HG02970 (cell line): ENCODE data around the gene ZNF212.
"Not testable (repeated sequence)": the region's sequence is repeated elsewhere in the genome, so short reads cannot be mapped to it uniquely, and the experiment has no call there.

Source experiments
- ATAC-seq: cut with Tn5 transposase; IDR thresholded peaks from one replicate; pipeline ENCODE4 v1.9.1; 2021; ENCODE audit warnings: mild to moderate bottlenecking, moderate library complexity, moderate number of reproducible peaks; ENCODE audit not compliant: unreplicated experiment, low FRiP score

The ZNF212 gene

GRCh38 chr7:149218469-149219420 is 20.7 kb upstream of the ZNF212 start:
- no peak for ATAC-seq

- no peak for ATAC-seq
Measured at GRCh38 chr7:149220534-149220933, 18.9 kb upstream of the ZNF212 start.

GRCh38 chr7:149223176-149223575 is 16.3 kb upstream of the ZNF212 start:
- ATAC-seq: no peak

- no peak for ATAC-seq
Measured at GRCh38 chr7:149223761-149224160, 15.7 kb upstream of the ZNF212 start.

GRCh38 chr7:149224352-149224751 is 15.1 kb upstream of the ZNF212 start:
- ATAC-seq: no peak

GRCh38 chr7:149225106-149225505 is 14.3 kb upstream of the ZNF212 start:
- no peak for ATAC-seq

GRCh38 chr7:149225656-149226055 is 13.8 kb upstream of the ZNF212 start:
- ATAC-seq: no peak

GRCh38 chr7:149226366-149226765 is 13.1 kb upstream of the ZNF212 start:
- not testable (repeated sequence) for ATAC-seq

- no peak for ATAC-seq
Measured at GRCh38 chr7:149226840-149227494, 12.5 kb upstream of the ZNF212 start.

GRCh38 chr7:149228831-149229471 is 10.5 kb upstream of the ZNF212 start:
- ATAC-seq: no peak

GRCh38 chr7:149229526-149229925 is 9.9 kb upstream of the ZNF212 start:
- ATAC-seq: no peak

GRCh38 chr7:149232362-149232761 is 7.1 kb upstream of the ZNF212 start:
- no peak for ATAC-seq

GRCh38 chr7:149233655-149234204 is 5.7 kb upstream of the ZNF212 start:
- ATAC-seq: not testable (repeated sequence)

- ATAC-seq: no peak
Measured at GRCh38 chr7:149237502-149237901, 1.9 kb upstream of the ZNF212 start.

- no peak for ATAC-seq
Measured at GRCh38 chr7:149238051-149238450, 1.4 kb upstream of the ZNF212 start.

- ATAC-seq: no peak
Measured at GRCh38 chr7:149240637-149241036, 1.2 kb downstream of the ZNF212 start.

- ATAC-seq: no peak
Measured at GRCh38 chr7:149241696-149242095, 2.2 kb downstream of the ZNF212 start.

- ATAC-seq: no peak
Measured at GRCh38 chr7:149245244-149245643, 5.8 kb downstream of the ZNF212 start.

GRCh38 chr7:149245744-149246143 is 6.3 kb downstream of the ZNF212 start:
- no peak for ATAC-seq

- ATAC-seq: no peak
Measured at GRCh38 chr7:149248777-149249176, 9.3 kb downstream of the ZNF212 start.

- not testable (repeated sequence) for ATAC-seq
Measured at GRCh38 chr7:149250151-149250550, 10.7 kb downstream of the ZNF212 start.
